ENCODE data around the gene GARS1.

GRCh38 chr7:30553141-30553540 lies 41.5 kb upstream of the GARS1 start:
- no peak for TF ChIP-seq CTCF (IDR thresholded peaks at IDR 0.05)
- TF ChIP-seq POLR2AphosphoS5 (IDR thresholded peaks at IDR 0.05; ENCODE audit: insufficient read depth in 1 of 2, low read depth in 1 of 2): no peak
